ENCODE results near the gene CCND1.

CCND1 gene

DNA sequence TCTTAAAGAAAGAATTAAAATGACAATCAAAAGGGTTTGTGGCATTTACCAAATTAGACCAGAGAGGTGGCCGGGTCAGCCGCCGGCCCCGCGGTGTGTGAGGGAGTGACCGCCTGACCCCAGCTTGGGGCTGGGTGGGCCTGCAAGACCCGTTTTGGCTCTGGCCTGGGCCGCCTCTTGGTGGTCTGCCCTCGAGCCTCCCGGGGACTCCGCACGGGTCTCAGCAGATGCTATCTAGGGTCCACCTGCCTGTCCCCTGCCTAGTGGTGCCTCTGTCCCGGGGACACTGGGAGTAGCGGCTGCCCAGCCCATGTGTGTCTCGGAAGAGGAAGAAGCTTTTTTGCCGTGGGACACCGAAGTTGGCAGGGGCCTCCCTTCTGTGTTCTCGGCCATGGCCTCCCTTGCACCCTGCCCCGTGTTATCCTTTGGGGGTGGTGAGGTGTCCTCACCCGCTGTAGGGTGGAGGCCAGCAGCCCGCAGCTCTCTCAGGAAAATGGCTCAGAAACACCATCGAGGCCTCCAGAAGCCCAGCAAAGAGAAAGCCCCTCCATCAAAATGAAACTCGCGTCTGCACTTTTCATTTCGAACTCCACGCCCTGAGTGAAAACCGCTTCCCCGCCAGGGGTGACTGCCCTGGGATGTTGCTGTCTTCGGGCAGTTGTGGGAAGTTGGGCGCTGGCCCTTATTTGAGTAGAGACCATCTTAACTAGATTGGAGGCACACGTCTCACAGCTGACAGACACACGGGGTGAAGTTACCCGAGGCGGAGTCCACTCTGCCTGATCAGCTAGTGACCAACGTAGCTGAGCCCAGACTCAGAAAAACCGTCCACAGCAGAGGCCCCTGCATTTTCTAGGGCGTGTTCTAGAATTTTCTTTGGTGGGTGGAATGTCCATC is 8.0 kb downstream of the CCND1 start:
- Histone ChIP-seq H3K4me3 (no peak overlapping the region), H3K27ac (no peak overlapping the region)

DNA sequence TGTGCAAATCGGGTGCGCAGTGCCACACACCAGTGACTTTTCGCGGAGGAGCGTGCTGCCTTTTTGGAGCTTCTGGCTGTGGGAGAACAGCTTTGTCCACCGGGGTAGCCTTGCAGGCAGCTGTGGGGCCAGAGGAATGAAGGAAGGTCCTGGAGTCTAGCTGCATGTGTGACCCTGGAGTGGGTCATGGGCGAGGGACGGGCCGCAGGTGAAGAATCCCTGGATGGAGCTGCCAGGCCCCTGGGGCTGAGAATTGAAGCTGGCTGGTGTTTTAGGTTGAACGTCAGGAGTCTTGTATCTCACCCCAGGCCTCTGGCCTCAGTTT is 8.6 kb downstream of the CCND1 start:
- H3K27ac ChIP-seq = no peak overlapping the region
- H3K4me3 ChIP-seq = no peak overlapping the region

DNA sequence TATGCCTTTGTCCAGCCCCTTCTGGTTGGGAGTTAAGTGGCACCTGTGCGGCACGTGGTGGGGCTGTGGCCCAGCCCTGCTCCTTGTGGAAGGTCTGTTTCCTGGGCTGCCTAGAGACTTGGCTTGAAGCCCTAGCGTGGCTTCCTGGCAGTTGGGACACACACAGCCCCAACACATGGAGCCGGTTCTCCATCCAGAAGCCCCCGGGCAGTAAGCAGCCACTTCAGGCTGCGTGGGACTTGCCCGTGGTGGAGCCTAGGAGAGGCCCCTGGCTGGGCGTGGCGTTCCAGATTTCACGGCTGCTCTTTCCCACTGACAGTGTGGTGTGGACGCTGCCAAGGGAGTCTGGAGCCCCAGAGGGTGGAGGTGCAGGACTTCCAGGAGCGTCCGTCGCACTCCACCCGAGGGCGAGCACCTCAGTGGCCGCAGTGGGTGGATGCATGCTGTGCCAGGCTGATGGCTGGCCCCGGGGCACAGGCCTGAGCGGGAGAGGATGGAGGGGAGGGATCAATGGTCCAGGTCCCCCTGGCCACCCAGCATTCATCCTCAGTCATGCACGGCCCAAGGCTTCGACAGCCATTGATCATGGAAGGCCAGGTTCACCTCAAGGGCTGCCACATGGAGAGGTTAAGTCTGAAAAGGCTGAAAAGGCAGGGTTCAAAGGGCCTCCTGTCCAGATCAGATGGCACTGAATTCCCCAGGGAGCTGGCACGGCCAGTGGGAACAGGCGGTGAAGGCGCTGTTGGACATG is 9.3 kb downstream of the CCND1 start:
- Histone ChIP-seq H3K27ac (peak overlapping the region in 1 of 21 experiments; percentile 41), H3K4me3 (no peak overlapping the region)

DNA sequence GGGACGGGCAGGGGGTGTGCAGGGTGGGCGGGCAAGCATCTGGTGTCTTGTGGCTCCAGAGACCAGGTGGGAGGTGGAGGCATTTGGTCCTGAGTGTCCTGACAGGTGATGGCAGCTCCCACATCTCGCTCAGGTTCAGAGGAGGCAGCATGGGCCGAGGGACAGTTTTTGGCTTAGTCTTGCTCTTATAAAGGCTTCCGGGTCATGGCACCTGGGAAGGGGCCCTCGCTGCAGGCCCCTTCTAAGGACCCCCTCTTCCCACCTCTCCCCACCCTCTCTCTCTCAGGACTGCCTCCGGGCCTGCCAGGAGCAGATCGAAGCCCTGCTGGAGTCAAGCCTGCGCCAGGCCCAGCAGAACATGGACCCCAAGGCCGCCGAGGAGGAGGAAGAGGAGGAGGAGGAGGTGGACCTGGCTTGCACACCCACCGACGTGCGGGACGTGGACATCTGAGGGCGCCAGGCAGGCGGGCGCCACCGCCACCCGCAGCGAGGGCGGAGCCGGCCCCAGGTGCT is 9.9 kb downstream of the CCND1 start:
- Histone ChIP-seq H3K4me3 (no peak overlapping the region), H3K27ac (no peak overlapping the region)

DNA sequence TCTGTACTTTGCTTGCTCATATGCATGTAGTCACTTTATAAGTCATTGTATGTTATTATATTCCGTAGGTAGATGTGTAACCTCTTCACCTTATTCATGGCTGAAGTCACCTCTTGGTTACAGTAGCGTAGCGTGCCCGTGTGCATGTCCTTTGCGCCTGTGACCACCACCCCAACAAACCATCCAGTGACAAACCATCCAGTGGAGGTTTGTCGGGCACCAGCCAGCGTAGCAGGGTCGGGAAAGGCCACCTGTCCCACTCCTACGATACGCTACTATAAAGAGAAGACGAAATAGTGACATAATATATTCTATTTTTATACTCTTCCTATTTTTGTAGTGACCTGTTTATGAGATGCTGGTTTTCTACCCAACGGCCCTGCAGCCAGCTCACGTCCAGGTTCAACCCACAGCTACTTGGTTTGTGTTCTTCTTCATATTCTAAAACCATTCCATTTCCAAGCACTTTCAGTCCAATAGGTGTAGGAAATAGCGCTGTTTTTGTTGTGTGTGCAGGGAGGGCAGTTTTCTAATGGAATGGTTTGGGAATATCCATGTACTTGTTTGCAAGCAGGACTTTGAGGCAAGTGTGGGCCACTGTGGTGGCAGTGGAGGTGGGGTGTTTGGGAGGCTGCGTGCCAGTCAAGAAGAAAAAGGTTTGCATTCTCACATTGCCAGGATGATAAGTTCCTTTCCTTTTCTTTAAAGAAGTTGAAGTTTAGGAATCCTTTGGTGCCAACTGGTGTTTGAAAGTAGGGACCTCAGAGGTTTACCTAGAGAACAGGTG is 11.1 kb downstream of the CCND1 start:
- H3K4me3 ChIP-seq = no peak overlapping the region
- no peak overlapping the region for H3K27ac ChIP-seq

DNA sequence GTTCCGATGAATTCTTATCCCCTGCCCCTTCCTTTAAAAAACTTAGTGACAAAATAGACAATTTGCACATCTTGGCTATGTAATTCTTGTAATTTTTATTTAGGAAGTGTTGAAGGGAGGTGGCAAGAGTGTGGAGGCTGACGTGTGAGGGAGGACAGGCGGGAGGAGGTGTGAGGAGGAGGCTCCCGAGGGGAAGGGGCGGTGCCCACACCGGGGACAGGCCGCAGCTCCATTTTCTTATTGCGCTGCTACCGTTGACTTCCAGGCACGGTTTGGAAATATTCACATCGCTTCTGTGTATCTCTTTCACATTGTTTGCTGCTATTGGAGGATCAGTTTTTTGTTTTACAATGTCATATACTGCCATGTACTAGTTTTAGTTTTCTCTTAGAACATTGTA is 12.0 kb downstream of the CCND1 start:
- no peak overlapping the region for H3K27ac ChIP-seq
- H3K4me3 ChIP-seq = no peak overlapping the region

DNA sequence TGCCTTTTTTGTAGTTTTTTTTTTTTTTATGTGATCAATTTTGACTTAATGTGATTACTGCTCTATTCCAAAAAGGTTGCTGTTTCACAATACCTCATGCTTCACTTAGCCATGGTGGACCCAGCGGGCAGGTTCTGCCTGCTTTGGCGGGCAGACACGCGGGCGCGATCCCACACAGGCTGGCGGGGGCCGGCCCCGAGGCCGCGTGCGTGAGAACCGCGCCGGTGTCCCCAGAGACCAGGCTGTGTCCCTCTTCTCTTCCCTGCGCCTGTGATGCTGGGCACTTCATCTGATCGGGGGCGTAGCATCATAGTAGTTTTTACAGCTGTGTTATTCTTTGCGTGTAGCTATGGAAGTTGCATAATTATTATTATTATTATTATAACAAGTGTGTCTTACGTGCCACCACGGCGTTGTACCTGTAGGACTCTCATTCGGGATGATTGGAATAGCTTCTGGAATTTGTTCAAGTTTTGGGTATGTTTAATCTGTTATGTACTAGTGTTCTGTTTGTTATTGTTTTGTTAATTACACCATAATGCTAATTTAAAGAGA is 12.5 kb downstream of the CCND1 start:
- Histone ChIP-seq H3K27ac (no peak overlapping the region), H3K4me3 (no peak overlapping the region)

DNA sequence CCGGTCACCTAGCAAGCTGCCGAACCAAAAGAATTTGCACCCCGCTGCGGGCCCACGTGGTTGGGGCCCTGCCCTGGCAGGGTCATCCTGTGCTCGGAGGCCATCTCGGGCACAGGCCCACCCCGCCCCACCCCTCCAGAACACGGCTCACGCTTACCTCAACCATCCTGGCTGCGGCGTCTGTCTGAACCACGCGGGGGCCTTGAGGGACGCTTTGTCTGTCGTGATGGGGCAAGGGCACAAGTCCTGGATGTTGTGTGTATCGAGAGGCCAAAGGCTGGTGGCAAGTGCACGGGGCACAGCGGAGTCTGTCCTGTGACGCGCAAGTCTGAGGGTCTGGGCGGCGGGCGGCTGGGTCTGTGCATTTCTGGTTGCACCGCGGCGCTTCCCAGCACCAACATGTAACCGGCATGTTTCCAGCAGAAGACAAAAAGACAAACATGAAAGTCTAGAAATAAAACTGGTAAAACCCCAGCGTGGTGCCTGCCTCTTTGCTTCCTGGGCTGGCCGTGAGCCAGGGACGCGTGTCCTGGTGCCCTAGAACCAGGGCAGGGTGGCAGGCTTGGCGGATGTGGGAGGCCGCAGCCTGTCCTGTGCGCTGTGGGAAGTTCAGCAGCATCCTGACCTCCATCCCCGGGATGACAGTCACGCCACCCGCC is 13.2 kb downstream of the CCND1 start:
- Histone ChIP-seq H3K4me3 (no peak overlapping the region), H3K27ac (no peak overlapping the region)

DNA sequence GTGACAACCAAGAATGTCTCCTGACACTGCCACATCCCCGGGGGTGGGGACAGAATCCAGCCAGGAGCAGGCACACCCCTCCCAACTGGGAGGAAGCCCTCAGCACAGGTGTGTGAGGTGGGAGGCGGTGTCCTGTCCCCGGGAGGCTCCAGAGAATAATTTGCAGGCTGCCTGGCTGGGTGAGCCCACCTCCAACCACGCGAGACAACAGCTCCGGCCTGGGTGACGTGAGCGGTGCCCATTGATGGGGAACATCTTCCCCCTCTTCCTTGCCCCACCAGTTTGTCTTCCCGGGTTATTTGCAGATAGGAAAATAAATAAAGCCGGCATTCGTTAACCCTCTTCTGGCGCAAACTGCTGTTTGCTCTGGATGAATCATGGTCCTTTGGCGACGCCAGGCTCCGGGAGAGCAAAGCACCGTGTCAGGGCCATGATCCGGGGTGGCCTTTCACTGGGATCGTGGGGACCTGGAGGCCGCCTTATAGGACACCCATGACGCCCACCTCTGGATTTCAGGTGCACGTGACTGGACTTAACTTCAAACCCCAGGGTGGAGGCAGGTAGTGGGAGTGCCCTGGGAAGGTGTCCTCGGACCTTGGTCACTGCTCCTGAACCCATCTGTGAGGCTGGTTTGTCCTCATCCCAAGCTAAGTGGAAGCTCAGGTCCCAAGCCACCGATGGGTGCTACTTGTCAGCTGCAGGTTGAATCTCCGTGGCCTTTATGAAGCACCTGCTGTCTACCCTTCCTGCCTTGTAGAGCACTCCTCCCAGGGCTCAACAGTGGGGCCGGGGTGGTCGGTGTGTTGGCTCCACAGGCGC is 13.9 kb downstream of the CCND1 start:
- Histone ChIP-seq H3K27ac (no peak overlapping the region), H3K4me3 (no peak overlapping the region)

DNA sequence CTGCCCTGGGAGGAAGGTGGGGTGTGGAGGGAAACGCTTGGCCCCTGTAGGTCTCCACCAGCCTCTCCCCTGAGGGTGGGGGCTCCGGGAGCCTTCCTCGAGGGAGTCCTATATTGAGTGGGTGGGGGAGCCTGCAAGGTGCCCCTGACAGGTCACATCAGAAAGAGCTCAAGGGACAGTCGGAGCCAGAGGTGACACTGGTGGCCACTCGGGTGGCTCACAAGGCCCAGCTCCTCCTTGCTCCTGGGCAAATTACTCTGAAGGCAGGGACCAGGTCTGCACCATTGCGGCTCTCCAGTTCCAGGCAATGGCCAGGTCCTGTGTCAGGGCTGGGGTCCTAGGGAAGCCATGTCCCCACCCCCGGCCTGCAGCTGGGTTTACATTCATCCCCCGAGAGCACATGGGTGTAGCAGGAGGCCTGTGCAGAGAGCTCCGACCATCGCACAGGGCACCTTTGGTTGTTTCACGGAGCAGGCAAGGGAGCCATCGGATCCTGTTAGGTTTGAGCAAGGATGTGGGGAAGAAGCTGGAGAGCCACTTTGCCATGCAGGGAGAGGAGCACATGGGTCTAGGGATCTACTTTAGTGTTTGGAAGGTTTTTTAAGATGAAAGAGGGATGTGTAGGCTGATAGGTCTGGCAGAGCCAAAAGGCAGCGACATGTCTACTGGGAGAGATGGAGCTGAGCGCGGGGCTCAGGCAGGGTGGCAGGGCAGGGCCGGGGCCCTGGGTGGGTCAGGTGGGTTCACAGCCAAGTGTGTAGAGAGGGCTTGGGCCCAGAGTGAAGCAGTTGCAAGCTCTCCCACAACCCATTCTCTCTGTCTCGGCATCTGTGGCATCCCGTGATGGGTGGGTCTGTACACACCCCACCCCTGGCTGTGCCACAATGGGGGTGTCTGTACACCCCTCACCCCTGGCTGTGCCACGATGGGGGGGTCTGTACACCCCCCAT is 14.8 kb downstream of the CCND1 start:
- Histone ChIP-seq H3K4me3 (no peak overlapping the region), H3K27ac (no peak overlapping the region)

DNA sequence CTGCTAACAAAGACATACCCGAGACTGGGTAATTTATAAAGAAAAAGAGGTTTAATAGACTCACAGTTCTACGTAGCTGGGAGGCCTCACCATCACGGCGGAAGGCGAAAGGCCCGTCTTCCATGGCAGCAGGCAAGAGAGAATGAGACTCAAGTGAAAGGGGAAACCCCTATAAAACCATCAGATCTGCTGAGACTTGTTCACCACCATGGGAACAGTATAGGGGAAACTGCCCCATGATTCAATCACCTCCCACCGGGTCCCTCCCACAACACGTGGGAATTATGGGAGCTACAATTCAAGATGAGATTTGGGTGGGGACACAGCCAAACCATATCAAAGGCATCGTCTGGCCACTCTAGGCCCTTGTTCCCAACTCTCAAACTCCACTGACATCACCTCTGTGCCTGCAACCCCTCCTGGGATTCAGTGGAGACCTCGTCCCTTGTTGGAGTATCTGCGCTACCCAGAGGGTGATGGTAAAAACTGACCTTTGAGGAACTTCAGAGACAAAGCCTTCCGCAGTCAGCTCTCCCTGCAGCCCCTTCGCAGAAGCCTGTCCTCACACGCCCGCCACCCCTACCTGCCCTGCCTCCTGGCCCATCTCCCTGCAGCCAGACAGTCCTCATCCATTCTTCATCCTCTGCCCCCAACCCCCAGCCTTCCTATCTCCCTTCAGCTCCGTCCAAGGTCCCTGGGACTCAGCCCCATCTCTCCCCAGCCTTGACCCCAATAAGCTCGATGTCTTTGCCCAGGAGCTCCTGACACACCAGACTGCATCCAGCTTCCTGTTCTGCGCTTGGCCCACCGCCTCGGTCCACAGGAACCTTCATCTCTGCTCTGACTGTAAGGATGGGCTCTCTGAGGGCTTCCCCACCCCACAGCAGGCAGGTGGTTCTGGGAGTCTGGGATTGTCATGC is 15.8 kb downstream of the CCND1 start:
- Histone ChIP-seq H3K27ac (no peak overlapping the region), H3K4me3 (no peak overlapping the region)

DNA sequence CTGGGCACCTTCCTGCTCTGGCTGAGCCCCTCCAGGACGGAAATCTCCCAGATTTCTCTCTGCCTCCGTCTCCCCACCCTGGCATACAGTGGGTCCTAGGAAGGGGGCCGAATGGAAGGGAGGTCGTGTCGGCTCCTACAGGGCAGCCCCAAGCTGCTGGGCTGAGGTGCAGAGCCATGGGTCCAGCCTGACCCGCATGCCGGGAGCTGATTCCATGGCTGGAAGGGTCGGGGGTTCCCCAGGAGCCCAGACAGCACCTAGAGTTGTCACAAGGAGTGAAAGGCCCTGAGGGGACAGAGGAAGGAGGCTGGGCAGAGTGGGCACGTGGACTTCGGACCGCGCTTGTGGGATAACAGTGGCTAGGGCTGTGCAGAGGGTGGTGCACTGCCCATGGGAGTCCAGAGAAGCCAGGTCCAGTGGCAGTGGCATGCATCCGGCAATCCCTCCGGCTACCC is 16.5 kb downstream of the CCND1 start:
- H3K4me3 ChIP-seq = no peak overlapping the region
- no peak overlapping the region for H3K27ac ChIP-seq

DNA sequence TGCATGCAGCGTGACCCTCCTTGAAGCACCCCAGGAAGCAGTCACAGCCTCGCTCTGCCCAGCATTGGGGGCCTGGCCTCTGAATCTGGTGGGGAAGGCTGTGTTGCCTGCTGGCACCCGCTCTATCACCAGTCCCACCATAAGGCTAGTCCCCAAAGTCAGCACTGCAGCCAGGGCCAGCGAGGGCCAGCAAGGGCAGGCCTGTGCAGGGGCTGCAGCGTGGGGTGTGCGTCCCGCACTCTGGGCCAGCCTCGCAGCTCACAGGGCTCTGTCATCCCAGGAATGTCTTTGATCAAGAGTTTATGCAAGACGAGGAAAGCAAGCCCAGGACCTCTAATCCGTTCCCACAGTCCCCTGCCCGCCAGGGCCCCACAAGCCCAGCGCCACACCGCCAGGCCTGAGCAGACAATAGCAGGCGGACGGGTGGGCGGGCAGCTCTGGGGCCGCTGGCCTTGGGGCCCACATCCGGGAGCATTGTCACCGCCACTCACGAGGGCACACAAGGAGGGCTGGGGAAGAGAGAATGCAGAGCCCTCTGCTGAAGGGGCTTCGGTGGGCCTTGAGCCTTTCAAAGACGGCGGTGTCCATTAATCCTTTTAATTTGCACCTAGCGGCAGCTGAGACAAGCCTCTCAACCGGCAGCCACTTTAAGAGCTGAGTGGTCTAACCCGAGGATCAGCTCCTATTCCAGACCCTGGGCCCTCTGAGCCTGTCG is 17.1 kb downstream of the CCND1 start:
- H3K4me3 ChIP-seq = no peak overlapping the region
- no peak overlapping the region for H3K27ac ChIP-seq

DNA sequence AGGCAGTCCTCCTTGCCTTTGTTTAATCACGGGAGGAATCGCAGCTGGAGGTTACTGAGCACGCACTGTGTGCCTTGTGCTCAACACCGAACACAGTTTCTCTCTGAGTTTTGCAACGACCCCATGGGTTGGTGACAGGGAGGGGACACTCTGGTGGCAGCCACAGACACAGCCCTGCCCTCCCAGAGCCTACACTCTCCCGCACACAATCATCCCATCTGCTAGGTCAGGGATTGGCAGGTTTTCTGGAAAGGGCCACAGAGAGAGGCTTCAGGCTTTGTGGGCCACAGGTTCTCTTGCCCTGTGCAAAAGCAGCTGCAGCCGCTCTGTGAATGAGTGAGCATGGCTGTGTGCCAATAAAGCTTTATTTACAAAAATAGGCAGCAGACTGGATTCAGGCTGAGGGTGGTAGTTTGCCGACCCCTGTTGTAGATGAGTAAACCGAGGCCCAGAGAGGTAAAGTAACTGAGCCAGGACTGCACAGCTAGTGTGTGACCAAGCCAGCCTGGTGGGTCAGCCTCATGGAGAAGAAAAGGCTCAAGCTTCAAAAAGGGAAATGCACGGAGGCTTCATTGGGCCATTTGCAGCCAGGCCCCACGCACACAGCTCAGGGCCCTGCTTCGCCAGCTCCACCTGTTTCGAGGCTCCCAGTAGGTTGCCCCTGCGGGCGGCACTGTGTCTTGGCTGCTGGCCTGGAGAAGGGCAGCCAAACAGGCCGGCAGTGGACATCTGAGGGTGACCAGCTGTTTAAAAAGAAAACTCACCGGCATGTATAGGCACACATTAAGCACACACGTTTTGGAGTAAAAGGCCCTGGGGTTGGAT is 17.9 kb downstream of the CCND1 start:
- H3K27ac ChIP-seq = no peak overlapping the region

DNA sequence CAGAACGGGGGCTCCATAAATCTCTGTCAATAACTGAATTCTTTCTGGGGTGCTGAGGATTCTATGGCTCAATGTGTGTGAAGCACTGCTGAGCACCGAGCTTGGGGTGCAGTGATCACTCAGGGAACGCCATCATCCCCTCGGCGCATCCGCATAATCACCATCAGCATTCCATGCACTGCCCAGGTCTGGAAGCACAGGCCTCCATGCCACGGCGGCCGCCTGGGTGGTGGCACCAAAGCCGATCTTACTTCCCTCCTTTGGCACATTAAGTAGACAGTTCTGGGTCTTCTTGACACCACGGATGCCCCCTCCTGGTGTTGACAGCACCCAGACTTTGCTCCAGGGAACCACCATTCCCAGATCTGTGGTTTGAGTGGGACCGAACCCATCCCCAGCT is 18.6 kb downstream of the CCND1 start:
- no peak overlapping the region for H3K4me3 ChIP-seq
- no peak overlapping the region for H3K27ac ChIP-seq

More for the DNA sequence above, 17.9 kb downstream of the CCND1 start:
- H3K4me3 ChIP-seq = no peak overlapping the region

Measured in skin epidermis (tissue), 12 donors.